HUES64 (cell line): Measurements from ENCODE around the gene ARIH2.
A peak's percentile ranks its signal among the peaks of the same experiment; 100 is the strongest.

ENCODE experiments used
- H3K27ac ChIP-seq: 2 replicates; pipeline ENCODE4 v1.7.0; 2013; ENCODE audit warnings: low read depth, low read length, inconsistent platforms
- H3K27me3 ChIP-seq: 2 replicates; pipeline ENCODE4 v1.6.1; 2013; ENCODE audit warnings: mild to moderate bottlenecking, low read length; ENCODE audit not compliant: insufficient read depth
- H3K36me3 ChIP-seq: 2 replicates; pipeline ENCODE4 v1.6.1; 2013; ENCODE audit warnings: mild to moderate bottlenecking, low read length; ENCODE audit not compliant: insufficient read depth
- H3K4me1 ChIP-seq: 2 replicates; pipeline ENCODE4 v1.6.1; 2013; ENCODE audit warnings: mild to moderate bottlenecking, low read length, moderate library complexity; ENCODE audit not compliant: insufficient read depth
- H3K4me3 ChIP-seq: 2 replicates; pipeline ENCODE4 v1.5.1; 2013; ENCODE audit warnings: mild to moderate bottlenecking, low read length, moderate library complexity
- H3K9ac ChIP-seq: 2 replicates; pipeline ENCODE4 v1.6.1; 2013; ENCODE audit warnings: mild to moderate bottlenecking, low read depth, low read length
- H3K9me3 ChIP-seq: 2 replicates; pipeline ENCODE4 v1.6.1; 2013; ENCODE audit warnings: low read depth, low read length; ENCODE audit not compliant: insufficient read depth
- WGBS: fragments of 150-250, 120-280 bp; methylation state at CpG from one replicate; pipeline ENCODE4 v1.1.7; 2013; ENCODE audit warnings: missing lambda C conversion rate; 5-methylcytosine and 5-hydroxymethylcytosine counted together

Gene ARIH2

GRCh38 chr3:49013738-49014660, 95.4 kb downstream of the ARIH2 start:
- Histone ChIP-seq H3K4me3 (no peak overlapping the region), H3K36me3 (peaks cover 61% of the 10 kb centered on the region), H3K9ac (no peak overlapping the region), H3K4me1 (no peaks in the 10 kb centered on the region), H3K27me3 (no peaks in the 10 kb centered on the region), H3K9me3 (no peaks in the 10 kb centered on the region), H3K27ac (no peak overlapping the region)
- 91% methylated on average over 24 of the region's 24 CpGs for WGBS

GRCh38 chr3:49015072-49015471, 96.4 kb downstream of the ARIH2 start:
- Histone ChIP-seq H3K9ac (no peak overlapping the region), H3K9me3 (no peaks in the 10 kb centered on the region), H3K36me3 (peaks cover 56% of the 10 kb centered on the region), H3K27ac (no peak overlapping the region), H3K4me1 (no peaks in the 10 kb centered on the region), H3K27me3 (no peaks in the 10 kb centered on the region), H3K4me3 (no peak overlapping the region)
- WGBS, result 96% methylated on average over 8 of the region's 8 CpGs

GRCh38 chr3:49015765-49016164, 97.1 kb downstream of the ARIH2 start:
- Histone ChIP-seq H3K9me3 (no peaks in the 10 kb centered on the region), H3K27me3 (no peaks in the 10 kb centered on the region), H3K4me1 (no peaks in the 10 kb centered on the region), H3K9ac (no peak overlapping the region), H3K27ac (no peak overlapping the region), H3K4me3 (no peak overlapping the region), H3K36me3 (peaks cover 56% of the 10 kb centered on the region)
- WGBS, result 91% methylated on average over 6 of the region's 6 CpGs

GRCh38 chr3:49016414-49017228, 98.0 kb downstream of the ARIH2 start:
- 0 out of 2 replicates have a peak overlapping the region, but pooled peaks have one; percentile 90 for H3K4me3 ChIP-seq
- peaks cover 51% of the 10 kb centered on the region for H3K36me3 ChIP-seq
- no peak overlapping the region for H3K27ac ChIP-seq
- 93% methylated on average over 5 of the region's 6 CpGs for WGBS
- no peaks in the 10 kb centered on the region for H3K4me1 ChIP-seq
- H3K9me3 ChIP-seq, result no peaks in the 10 kb centered on the region
- H3K27me3 ChIP-seq, result no peaks in the 10 kb centered on the region
- H3K9ac ChIP-seq, result no peak overlapping the region

- H3K9me3 ChIP-seq, result no peaks in the 10 kb centered on the region
- peaks cover 43% of the 10 kb centered on the region for H3K36me3 ChIP-seq
- 18% methylated on average over 23 of the region's 23 CpGs for WGBS
- H3K4me3 ChIP-seq, result peak overlapping the region; percentile 90
- H3K4me1 ChIP-seq, result no peaks in the 10 kb centered on the region
- peak overlapping the region; percentile 72; the same call in 1 of the 2 replicates for H3K27ac ChIP-seq
- H3K9ac ChIP-seq, result peak overlapping the region; percentile 71
- no peaks in the 10 kb centered on the region for H3K27me3 ChIP-seq
Observed at GRCh38 chr3:49017229-49017970, 98.8 kb downstream of the ARIH2 start.

- Histone ChIP-seq H3K9ac (peak within 1 kb of the TSS; percentile 71), H3K4me1 (peaks cover 5% of the 10 kb centered on the region; the same call in 1 of the 2 replicates), H3K27me3 (no peaks in the 10 kb centered on the region), H3K9me3 (no peaks in the 10 kb centered on the region), H3K4me3 (peak within 1 kb of the TSS; percentile 90), H3K27ac (peak within 1 kb of the TSS; percentile 72), H3K36me3 (peaks cover 39% of the 10 kb centered on the region)
- under 1% methylated on average over 85 of the region's 85 CpGs for WGBS
Observed at GRCh38 chr3:49017971-49018706, 99.5 kb downstream of the ARIH2 start, which contains the start of gene DALRD3. TSS of gene DALRD3 (minus strand) at chr3:49018580. CDS start at chr3:49018564, 16 bp downstream.

- Histone ChIP-seq H3K27me3 (no peaks in the 10 kb centered on the region), H3K4me3 (peak overlapping the region; percentile 90), H3K9ac (peak overlapping the region; percentile 71), H3K9me3 (no peaks in the 10 kb centered on the region), H3K27ac (no peak overlapping the region; the same call in 1 of the 2 replicates), H3K36me3 (peaks cover 38% of the 10 kb centered on the region), H3K4me1 (peaks cover 7% of the 10 kb centered on the region; the same call in 1 of the 2 replicates)
- 7% methylated on average over 18 of the region's 18 CpGs for WGBS
Observed at GRCh38 chr3:49018707-49019006, 100.0 kb downstream of the ARIH2 start.

- H3K9me3 ChIP-seq, result no peaks in the 10 kb centered on the region
- H3K27me3 ChIP-seq, result no peaks in the 10 kb centered on the region
- H3K27ac ChIP-seq, result no peak overlapping the region
- peak overlapping the region; percentile 97 for H3K4me3 ChIP-seq
- 56% methylated on average over 12 of the region's 12 CpGs for WGBS
- peaks cover 39% of the 10 kb centered on the region for H3K36me3 ChIP-seq
- peak overlapping the region; percentile 98; the same call in 1 of the 2 replicates for H3K9ac ChIP-seq
- peaks cover 7% of the 10 kb centered on the region; the same call in 1 of the 2 replicates for H3K4me1 ChIP-seq
Observed at GRCh38 chr3:49019941-49020329, 101.3 kb downstream of the ARIH2 start.

GRCh38 chr3:49020330-49021212, 101.9 kb downstream of the ARIH2 start:
- peak overlapping the region; percentile 100 for H3K27ac ChIP-seq
- 3% methylated on average over 50 of the region's 51 CpGs for WGBS

More at GRCh38 chr3:49020330-49021212, 101.9 kb downstream of the ARIH2 start:
- H3K9ac ChIP-seq, result peak overlapping the region; percentile 98
- H3K27me3 ChIP-seq, result no peaks in the 10 kb centered on the region
- H3K36me3 ChIP-seq, result peaks cover 39% of the 10 kb centered on the region
- H3K4me1 ChIP-seq, result peaks cover 7% of the 10 kb centered on the region; the same call in 1 of the 2 replicates
- peak overlapping the region; percentile 97 for H3K4me3 ChIP-seq
- H3K9me3 ChIP-seq, result no peaks in the 10 kb centered on the region
